HG03378 (cell line): Measurements from ENCODE around the gene TDRD9.

Experiments used
- ATAC-seq: cut with Tn5 transposase; IDR thresholded peaks from one replicate; pipeline ENCODE4 v1.9.1; 2021; ENCODE audit warnings: mild to moderate bottlenecking, moderate library complexity; ENCODE audit not compliant: unreplicated experiment

The TDRD9 gene

DNA sequence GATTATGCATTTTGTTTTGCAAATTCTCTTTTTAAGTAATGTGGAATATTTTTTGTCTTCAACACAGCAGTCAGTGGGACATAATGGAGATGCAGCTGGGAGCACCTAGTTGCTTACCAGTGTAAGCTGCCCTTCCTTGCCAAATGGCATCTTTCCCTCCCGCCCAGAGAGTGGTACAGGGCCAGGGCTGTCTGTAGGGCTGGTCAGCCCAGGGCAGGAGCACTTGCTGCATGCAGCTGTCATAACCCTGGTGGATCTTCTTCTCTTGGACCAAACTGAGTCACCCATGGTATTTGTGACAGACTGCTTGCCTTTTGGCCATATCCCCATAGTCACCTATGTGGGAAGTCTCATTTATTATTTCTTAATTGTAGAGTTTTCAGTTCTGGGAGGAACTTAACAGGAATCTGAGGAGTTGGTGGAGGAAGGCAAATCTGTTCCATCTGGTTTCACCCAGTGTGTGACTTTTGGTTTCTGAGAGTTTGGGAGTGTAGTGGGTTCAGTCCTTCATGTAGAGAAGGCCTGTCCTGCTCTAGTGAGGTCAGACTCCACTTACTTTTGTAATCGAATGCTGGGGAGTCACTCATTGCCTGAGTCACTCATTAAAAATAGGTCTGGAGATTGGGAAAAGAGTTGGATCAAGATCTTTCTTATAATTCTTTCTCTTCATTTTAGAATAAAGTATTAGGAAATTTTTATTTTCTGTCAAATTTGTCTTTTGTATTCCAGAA lies 95.2 kb downstream of the TDRD9 start:
- ATAC-seq = no peak

DNA sequence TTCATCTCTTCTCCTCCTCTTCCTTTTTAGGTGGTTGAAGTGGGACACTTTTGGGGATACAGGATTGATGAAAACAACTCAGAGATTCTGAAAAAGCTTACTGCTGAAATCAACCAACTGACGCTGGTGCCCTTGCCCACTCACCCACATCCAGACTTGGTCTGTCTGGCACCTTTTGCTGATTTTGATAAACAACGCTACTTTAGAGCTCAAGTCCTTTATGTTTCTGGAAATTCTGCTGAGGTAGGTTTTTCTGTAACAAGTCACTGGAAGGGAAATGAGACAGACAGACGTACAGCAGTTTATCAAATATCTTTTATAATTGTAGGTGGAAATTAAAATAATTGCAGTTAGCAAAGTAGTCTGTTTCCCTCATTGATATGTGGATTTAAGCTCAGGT lies 97.3 kb downstream of the TDRD9 start:
- no peak for ATAC-seq

DNA sequence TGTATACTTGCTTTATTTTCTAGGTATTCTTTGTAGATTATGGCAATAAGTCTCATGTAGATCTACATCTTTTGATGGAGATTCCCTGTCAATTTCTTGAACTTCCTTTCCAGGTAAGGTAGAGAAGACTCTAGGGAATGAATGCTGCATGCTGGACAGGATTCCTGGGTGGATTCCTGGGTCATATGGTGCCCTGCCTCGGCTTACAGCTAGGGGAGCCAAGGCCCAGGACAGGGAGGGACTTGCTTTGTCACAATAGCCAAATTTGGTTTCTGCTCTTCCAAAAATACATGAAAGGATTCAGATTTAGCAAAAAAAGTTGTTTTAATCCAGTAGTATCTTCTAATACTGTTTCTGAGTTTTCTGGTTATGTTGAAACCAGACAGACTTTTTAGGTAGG lies 97.8 kb downstream of the TDRD9 start:
- ATAC-seq = no peak

DNA sequence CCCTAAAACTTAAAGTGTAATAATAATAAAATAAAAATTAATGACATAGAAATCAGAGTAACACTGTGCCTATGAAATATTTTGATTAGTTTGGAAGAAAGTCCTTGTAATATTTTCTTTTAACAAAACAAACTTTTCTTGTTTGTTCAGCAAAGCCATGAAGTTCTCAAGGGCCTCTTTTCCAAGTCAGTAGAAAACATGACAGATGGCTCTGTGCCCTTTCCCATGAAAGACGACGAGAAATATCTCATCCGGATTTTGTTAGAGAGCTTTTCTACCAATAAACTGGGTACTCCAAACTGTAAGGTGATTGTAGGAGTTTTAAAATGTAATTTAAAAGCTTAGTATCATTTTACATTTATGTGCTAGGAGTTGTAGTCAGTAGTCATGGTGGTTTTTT lies 102.7 kb downstream of the TDRD9 start:
- ATAC-seq = no peak

DNA sequence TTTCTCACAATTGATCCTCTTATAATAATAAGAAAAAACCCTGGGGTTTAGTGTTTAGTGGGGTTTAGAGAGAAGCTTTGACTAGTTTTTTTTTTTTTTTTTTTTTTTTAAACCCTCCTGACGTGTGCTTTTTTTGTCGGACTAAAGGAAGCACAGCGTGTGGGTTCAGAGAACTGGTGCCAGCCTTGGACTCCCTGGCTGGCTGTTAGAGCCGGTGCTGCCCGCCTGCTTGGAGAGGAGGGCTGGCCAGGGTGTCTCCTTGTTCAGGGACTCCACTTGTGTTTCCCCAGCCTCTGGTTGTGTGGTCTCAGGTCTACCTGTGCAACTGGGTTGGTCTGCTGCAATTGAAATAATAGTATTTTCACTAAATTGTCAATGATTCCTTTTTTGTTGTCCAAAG lies 103.1 kb downstream of the TDRD9 start:
- no peak for ATAC-seq

DNA sequence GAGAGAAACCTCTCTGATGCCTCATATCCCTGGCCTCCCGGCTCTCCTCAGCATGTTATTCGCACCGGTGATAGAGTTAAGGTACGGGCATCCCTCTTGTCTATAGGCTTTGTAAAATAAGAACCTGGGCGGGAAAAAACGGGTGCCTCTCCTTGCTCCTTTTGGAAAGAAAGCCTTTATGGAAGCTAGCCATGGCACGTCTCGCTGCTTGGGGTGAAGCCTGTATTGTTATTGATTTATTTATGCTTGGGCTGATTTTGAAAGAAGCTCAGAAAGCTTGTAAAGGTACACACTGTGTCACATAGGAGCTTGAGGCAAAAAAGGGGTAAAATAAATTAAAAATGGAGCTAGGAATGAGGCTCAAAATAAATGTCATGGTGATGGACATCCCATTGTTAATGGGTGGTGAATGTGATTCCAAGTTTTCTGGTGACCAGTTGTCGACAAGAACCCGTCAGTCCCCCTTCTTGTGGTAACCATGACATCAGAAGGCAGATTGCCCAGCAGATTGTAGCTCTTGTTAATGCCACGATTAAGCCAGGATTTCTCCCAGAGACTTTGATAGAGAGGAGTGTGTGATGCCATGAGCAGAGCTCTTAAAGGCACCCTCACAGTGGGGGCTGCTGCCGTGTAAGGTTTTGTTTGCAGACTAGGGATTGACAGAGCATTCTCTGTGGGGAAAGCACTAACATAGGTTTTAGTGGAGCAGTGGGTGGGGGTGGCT lies 106.9 kb downstream of the TDRD9 start:
- no peak for ATAC-seq

DNA sequence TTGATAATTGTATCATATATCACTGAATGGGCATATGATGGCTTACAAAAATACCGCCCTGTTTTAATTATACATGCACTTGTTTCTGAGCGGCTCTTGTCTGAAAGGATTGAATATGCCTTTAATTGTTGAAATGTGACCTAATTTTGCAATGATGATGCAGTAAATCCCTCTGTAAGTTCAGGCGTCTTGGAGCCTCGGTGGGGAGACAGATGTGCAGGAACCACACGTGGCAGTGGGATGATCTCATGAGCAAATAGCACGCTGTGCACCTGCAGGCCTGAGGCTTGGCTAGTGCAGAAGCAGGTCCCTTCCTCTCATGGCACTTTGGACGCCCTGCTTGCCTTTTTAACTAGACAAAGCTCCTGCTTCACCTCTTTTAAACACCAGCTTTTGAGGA lies 108.0 kb downstream of the TDRD9 start:
- ATAC-seq = no peak

DNA sequence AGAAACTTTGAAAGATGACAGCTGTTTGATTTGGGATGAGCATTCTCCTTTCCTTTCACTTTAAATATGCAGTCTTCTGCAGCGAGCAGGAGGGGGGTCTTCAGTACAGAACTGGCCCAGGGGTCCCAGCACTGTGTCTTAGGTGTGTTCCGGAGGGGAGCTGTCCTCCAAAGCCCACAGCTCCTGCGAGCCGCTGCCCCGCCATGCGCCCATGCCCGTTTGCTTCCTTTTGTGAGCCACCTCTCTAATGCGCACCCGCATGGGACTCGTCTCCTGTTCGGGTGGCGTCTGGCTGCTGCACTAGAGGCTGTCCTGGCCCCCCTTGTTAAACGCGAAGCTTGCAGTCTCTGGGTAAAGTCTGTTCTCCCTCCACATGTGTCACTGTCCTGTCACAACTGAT lies 108.8 kb downstream of the TDRD9 start:
- no peak for ATAC-seq

DNA sequence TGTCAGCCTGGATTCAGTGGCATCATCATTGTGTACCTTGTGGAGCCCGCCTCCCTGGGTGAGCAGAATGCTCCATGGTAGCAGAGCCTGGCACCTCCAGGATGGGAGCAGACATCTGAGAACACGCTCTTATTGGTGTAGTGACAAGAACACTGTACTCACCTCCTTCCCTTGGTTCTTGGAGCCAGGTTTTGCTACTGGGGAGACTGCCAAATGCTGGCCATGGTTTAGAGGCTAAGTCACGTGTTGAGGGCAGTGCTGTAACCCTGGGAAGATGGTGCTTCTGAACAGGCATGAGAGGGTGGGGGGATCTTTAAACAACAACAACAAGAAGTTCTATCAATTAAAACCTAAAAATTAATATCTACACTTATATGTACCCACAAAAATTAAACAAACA lies 109.6 kb downstream of the TDRD9 start:
- no peak for ATAC-seq

DNA sequence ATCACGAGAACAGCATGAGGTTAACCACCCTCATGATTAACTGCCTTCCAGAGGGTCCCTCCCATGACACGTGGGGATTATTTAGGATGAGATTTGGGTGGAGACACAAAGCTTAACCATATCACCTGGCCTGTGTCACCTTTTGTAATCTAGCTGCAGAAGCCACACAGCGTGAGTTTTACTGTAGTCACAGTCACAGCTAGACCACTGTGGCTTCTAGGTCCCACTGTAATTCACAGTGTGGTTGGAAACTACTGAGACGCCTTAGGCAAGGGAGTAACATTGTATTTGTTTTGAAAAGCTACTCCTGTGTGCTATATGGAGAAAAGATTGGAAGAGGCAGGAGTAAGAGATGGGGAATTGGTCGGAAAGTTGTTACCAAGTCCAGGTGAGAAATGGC lies 111.0 kb downstream of the TDRD9 start:
- no peak for ATAC-seq

DNA sequence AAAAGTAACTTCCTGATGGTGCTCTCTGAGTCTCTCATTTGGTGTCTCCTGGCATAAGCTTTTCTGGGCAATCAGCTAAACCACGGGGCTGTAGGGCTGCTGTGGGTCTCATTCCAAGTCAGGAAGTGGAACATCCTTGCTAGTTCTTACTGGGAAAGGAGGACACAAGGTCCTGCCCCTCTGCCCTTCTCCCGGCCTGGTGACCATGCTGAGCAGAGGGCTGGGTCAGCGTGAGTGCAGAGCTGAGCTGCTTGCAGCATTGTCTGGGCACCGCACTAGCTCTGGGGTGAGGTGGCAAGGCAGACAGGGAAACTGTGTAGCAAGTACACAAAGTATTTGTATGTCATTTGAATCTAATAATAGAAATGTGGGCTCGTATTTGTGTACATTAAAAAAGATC lies 112.3 kb downstream of the TDRD9 start:
- ATAC-seq = no peak

DNA sequence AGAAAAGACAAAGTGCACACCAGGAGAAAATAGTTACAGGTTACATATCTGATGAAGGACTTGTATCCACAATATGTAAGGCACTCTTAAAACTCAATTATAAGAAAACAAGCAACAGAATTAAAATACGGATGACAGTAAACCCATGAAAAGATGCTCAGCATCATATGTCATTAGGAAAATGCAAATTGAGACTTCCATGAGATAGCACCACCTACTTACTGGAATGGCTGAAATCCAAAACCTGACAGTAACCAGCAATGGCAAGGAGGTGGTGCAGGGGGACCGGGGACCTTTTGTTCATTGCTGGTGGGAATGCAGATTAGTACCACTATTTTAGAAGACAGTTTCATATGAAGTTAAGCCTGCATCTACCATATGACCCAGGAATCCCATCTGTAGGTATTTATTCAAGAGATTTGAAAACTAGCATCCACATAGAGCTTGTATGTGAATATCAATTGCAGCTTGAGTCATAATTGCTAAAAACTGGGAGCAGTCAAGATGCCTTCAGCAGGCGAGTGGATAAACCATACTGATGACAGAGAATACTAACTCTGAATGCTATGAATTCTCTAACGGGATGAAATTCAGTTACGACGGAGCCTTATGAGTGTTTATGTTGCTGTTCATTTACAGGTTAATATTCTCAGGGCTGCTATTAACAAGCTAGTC lies 113.3 kb downstream of the TDRD9 start:
- ATAC-seq = no peak

DNA sequence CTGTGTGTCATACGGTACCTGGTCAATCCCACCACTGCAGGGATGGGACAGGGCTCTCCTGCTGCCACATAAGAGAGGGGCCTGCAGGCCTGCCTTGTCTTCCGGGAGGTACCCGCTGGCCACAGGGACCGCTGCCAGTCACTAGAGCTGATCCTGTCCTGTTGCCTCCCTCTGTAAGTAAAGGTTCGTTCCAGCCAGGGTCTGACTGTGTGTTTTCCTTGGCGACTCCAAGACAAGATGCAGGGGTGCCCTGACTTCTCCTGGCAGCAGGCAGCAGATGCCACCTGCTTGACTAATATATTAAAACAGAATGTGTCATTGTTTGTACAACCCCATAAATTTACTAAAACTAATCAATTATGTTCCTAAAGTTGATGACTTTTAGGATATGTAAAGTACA lies 115.8 kb downstream of the TDRD9 start:
- ATAC-seq = no peak

DNA sequence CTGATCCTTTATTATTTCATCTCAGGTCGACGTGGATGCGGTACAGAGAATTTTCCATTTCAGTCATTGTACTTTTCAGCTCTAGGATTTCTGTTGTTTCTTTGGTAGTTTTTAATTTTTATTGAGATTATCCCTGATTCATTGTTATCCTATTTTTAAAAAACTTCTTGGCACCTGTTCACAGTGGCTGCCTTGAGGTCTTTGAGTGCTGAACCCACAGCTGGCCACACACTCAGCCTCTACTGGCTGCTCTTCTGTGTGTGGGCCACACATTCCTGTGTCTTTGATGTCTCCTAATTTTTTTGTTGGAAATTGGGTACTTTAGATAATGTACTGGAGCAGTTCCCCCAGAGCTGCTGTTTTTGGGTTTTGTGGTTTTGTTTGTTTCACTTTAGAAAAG lies 119.5 kb downstream of the TDRD9 start:
- ATAC-seq = no peak

DNA sequence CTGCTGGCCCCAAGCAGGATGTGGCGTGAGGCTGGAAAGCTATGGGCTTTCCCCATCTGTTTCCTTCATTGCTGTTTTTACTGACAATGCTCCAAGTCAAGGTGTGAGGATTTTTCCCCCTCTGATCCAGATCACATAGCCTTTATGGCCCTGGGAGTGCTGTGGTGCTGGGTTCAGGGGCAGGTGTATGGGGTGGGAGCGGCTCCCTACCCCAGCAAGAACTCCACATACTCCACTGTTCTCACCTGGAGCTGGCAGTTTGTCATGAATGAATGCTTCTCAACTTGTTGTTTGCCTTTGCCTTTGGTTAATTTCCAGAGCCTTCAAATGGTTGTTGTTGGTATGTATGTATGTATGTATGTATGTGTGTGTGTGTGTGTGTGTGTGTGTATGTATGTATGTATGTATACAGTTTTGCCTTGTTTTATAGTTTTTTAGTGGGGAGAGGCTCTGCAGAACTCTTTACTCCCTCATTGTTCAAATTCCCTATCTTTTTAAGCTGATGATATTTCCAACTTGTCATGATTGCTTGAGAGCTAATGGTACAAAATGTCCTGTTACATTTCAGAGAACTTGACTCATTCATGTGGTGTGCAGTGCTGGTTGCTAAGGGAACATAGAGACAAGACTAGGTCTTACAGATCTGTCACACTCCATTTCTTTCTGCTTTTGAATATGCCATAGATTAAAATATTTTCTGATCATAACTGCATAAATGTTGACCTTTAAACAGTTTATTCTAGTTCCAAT lies 120.7 kb downstream of the TDRD9 start:
- no peak for ATAC-seq

DNA sequence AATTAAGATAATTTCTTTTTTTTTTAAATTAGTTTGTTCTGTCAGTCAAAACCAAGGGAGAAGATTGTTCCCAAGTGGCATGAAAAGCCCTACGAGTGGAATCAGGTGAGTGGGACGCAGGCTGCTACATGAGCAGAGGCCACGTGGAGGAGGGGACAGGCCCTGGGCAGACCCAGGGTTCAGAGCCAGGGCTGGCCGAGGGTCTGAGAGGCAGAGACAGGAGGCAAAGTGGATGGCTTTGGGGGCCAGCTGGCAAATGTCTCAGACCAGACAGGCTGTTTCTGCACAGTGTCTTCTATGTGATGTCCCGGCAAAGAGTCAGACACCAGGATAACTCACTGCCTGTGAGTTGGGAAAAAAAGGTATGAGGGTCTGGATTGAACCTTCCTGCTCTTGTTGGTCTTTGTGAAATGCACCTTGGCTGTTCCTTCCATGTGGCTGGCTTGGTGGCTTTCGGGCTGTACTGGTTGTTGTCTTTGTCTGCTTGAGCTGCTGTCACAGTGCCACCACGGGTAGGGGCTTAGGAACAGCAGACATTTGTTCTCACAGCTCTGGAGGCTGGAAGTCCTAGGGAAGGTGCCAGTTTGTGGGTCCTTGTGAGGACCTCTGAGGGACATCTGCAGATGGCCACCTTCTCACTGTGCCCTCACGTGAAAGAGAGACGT lies 121.5 kb downstream of the TDRD9 start:
- no peak for ATAC-seq

DNA sequence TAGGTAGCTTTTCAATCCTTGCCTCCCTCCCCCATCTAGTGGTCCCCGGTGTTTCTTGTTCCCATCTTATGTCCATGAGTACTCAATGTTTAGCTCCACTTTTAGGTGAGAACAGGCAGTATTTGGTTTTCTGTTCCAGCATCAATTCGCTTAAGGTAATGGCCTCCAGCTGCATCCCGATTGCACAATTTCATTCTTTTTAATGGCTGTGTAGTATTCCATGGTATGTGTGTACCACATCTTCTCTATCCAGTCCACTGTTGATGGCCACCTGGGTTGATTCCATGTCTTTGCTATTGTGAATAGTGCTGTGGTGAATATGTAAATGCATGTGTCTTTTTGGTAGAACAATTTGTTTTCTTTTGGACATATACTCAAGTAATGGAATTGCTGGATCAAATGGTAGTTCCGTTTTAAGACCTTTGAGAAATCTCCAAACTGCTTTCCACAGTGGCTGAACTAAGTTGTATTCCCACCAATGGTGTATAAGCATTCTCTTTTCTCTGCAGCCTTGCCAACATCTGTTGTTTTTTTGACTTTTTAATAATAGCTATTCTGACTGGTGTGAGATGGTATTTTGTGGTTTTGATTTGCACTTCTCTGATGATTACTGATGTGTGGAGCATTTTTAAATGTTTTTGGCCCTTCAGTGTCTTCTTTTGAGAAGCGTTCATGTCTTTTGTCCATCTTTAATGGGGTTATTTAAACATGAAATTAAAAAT lies 123.0 kb downstream of the TDRD9 start:
- no peak for ATAC-seq

DNA sequence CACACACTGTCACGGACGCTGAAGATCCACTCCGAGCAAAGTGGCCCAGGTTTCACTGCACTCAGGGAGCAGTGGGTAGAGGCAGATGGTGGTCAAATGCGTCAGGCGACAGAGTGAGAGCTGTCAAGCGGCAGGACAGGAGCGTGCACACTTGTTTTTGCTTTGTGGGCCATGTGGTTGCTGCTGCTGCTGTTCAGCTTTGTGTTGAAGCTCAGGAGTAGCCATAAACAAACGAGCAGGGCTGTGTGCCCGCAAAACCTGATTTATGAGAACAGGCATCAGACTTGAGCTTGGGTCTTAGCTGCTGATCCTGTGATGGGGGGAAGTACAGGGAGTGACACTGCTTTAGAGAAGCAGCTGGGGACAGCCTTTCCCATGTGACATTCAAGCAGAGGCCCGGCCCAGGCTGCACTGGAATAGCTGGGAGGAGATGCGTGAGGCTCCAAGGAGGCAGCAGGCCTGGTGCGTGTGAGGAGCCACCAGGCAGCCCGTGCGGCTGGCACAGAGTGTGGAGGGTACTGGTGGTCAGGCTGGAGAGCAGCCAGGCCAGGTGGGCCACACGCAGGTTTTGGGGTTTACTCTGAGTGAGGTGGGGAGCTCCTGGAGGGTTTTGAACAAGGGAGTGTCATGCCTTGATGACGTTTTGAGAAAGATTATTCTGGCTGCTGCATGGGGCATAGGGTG lies 126.1 kb downstream of the TDRD9 start:
- ATAC-seq = no peak

DNA sequence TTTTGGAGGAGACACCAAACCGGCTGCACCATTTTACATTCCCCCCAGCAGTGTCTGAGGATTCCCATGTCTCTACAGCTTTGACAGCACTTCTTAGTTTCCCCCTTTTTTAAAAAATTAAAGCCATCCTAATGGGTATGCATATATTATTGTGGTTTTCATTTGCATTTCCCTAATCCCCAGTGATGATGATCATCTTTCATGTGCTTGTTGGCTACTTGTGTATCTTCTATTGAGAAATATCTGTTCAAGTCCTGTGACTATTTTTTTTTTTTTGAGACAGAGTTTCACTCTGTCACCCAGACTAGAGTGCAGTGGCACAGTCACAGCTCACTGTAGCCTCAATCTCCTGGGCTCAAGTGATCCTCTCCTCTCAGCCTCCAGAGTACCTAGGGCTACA lies 134.0 kb downstream of the TDRD9 start:
- ATAC-seq = no peak

DNA sequence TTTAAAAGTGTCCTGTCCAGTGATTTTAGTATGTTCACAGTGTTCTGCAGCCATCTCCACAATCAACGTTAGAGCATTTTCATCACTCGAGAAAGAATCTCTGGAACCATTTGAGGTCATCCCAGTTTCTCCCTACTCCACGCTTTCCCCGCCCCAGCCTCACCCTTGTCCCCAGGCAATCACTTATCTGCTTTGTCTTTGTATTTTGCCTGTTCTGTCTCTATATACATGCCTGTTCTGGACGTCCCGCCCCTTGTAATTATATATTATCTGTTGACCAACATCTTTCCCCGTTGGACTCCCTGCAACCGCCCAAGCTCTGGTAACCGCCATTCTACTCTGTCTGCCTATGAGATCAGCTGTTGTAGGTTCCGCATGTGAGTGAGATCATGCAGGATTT lies 135.7 kb downstream of the TDRD9 start:
- no peak for ATAC-seq
